ENCODE results near the gene ROCK2. TPM values are rescaled to one million over a fixed set of nuclear protein-coding genes. Genes with fewer than 3 reads are reported as not detected.

Gene ROCK2
- total and polyA plus RNA-seq, 2 of the 13 experiments (the other 11 are each of a cell fraction or from before 2014, with no cell fraction given) = 38.1 to 119 TPM

GRCh38 chr2:11343650-11344341, 640 bp downstream of the ROCK2 start (continued):
- peak; percentile 11; the same call in 1 of the 2 replicates for TF ChIP-seq ZXDC (CRISPR knock-in tag; IDR thresholded peaks at IDR 0.05)
- no peak; the same call in 1 of the 2 replicates for TF ChIP-seq ATF3 (CRISPR knock-in tag; IDR thresholded peaks at IDR 0.05)
- TF ChIP-seq GMEB1 (CRISPR knock-in tag; IDR thresholded peaks at IDR 0.05; ENCODE audit: borderline replicate concordance) = peak; percentile 56
- no peak for TF ChIP-seq ZFP36L2 (CRISPR knock-in tag; IDR thresholded peaks at IDR 0.05)
- no peak; the same call in 1 of the 2 replicates for TF ChIP-seq ZNF44 (CRISPR knock-in tag; IDR thresholded peaks at IDR 0.05)
- no peak for TF ChIP-seq SMC3 (IDR thresholded peaks at IDR 0.05; ENCODE audit: low read length)
- TF ChIP-seq AHDC1 (CRISPR knock-in tag; IDR thresholded peaks at IDR 0.05; ENCODE audit: borderline replicate concordance) = 0 out of 2 replicates have a peak, but pooled peaks have one; percentile 55
- TF ChIP-seq ZBTB2 (CRISPR knock-in tag; IDR thresholded peaks at IDR 0.05; ENCODE audit: low read depth) = peak; percentile 75
- TF ChIP-seq POLR2G (IDR thresholded peaks at IDR 0.05; ENCODE audit: low read depth, low read length) = peak; percentile 83
- no peak for TF ChIP-seq ZNF30 (CRISPR knock-in tag; IDR thresholded peaks at IDR 0.05)
- TF ChIP-seq NR2F2 (IDR thresholded peaks at IDR 0.05; ENCODE audit: borderline replicate concordance, low read depth) = peak; percentile 77; the same call in 1 of the 2 replicates
- peak; percentile 91; the same call in 1 of the 2 replicates for TF ChIP-seq SAFB2 (CRISPR knock-in tag; IDR thresholded peaks at IDR 0.05; ENCODE audit: borderline replicate concordance, low read depth)
- peak; percentile 41 for TF ChIP-seq PHF20 (CRISPR knock-in tag; IDR thresholded peaks at IDR 0.05)
- peak; percentile 87; the same call in 1 of the 2 replicates for TF ChIP-seq ZC3H4 (CRISPR knock-in tag; IDR thresholded peaks at IDR 0.05; ENCODE audit: borderline replicate concordance)

Data from HepG2 (cell line).